Calu3 (cell line): ENCODE measurements around the gene UROC1. TPM values are rescaled to one million over a fixed set of nuclear protein-coding genes. Genes with fewer than 3 reads are reported as not detected.

Source experiments
- BruUV-seq: library from RNA; stranded (reverse); fragments of 400-500 nt; replicated peaks from 2 replicates; lab custom pipeline; 2021; lab: Mats Ljungman, UMichigan
- CTCF ChIA-PET: fragments of 300-600 bp; sonication (Branson Sonifier 250); formaldehyde crosslinking; loops from one replicate; lab custom pipeline; 2022; ENCODE audit warnings: antibody characterized with exemption; lab: Charles Lee
- DNase-seq: peaks from one replicate; pipeline ENCODE4 v3.0.0; 2022
- H3K27ac Mint-ChIP-seq: one replicate; pipeline ENCODE4 v1.8.0; 2022; ENCODE audit warnings: mixed read lengths; ENCODE audit not compliant: unreplicated experiment
- H3K27me3 Mint-ChIP-seq: one replicate; pipeline ENCODE4 v1.8.0; 2022; ENCODE audit warnings: mixed read lengths; ENCODE audit not compliant: unreplicated experiment
- H3K36me3 Mint-ChIP-seq: one replicate; pipeline ENCODE4 v1.8.0; 2022; ENCODE audit warnings: mild to moderate bottlenecking, moderate library complexity, mixed read lengths; ENCODE audit not compliant: insufficient read depth, unreplicated experiment
- H3K4me1 Mint-ChIP-seq: one replicate; pipeline ENCODE4 v1.8.0; 2022; ENCODE audit warnings: mild to moderate bottlenecking, low read depth, mixed read lengths; ENCODE audit not compliant: unreplicated experiment
- H3K4me3 Mint-ChIP-seq: one replicate; pipeline ENCODE4 v1.8.0; 2022; ENCODE audit warnings: mild to moderate bottlenecking, low read depth, moderate library complexity, mixed read lengths; ENCODE audit not compliant: unreplicated experiment
- H3K9me3 Mint-ChIP-seq: one replicate; pipeline ENCODE4 v1.8.0; 2022; ENCODE audit warnings: low read depth, mixed read lengths; ENCODE audit not compliant: unreplicated experiment
- CTCF ChIP-seq: fragments of 200-600 bp; IDR thresholded peaks from one replicate; pipeline ENCODE4 v1.8.0; 2022; ENCODE audit warnings: antibody characterized with exemption; ENCODE audit not compliant: unreplicated experiment
- intact Hi-C: fragments of 100-400 bp; cut with micrococcal nuclease; formaldehyde crosslinking; loops from one replicate; pipeline ENCODE4 v1.10.0; 2022; ENCODE audit not compliant: unreplicated experiment
- total RNA-seq: library from RNA; stranded (reverse); gene quantifications from 2 replicates; pipeline ENCODE4 v1.2.3, GENCODE V29; 2022

Gene UROC1
- total RNA-seq, 1 experiment from 2014 or later, result not detected

- no peak for DNase-seq
- H3K27ac Mint-ChIP-seq, result no peak overlapping the region
- H3K9me3 Mint-ChIP-seq, result no peaks in the 10 kb centered on the region
- CTCF ChIA-PET, result interaction anchor here (1.0 kb wide), 1 partner anchor 12 kb away, joined by 3 read pairs; no protein-coding TSS in a partner anchor
- no peaks in the 10 kb centered on the region for H3K27me3 Mint-ChIP-seq
- H3K36me3 Mint-ChIP-seq, result peaks cover 42% of the 10 kb centered on the region
- BruUV-seq, result no TSS peak
- H3K4me3 Mint-ChIP-seq, result no peak overlapping the region
- H3K4me1 Mint-ChIP-seq, result peaks cover 10% of the 10 kb centered on the region
- no peak for TF ChIP-seq CTCF
- intact Hi-C loops, result no loop called here
These were observed 69.3 kb downstream of the UROC1 start for GRCh38 chr3:126448136-126448892.

DNA sequence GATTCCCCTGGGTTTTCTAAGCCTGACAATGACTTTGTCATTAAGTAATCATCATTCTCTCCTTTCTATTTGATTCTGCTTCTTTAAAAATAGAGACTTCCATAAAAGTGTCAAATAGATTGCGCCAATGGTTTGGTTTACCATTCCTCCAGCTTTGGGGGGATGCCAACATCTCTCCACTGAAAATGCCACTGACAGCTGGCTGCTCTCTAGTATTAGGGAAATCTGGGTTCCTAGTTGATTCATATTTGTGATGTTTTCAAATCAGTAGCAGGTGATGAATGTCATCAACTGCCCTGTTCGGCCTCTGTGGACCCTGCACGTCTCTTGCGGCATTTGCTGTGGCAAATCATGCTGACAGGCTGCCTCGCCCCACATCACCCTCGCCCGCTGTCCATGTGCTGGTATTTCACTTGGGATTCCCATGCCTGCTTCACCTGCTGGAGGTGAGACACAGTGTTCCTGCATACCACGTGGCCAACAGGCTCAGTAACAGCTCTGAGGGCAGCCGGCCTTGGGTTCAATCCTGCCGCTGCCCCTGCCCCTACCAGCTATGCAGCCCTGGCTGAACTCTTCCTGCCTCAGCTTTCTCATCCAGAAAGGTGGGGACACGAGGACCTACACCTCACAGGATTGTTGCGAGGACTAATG is 70.0 kb downstream of the UROC1 start:
- CTCF ChIA-PET, result interaction anchor here (1.0 kb wide), 1 partner anchor 13 kb away, joined by 3 read pairs; no protein-coding TSS in a partner anchor
- Mint-ChIP-seq H3K36me3 (peaks cover 38% of the 10 kb centered on the region), H3K9me3 (no peaks in the 10 kb centered on the region), H3K27ac (no peak overlapping the region), H3K27me3 (no peaks in the 10 kb centered on the region), H3K4me1 (peaks cover 10% of the 10 kb centered on the region), H3K4me3 (no peak overlapping the region)
- BruUV-seq, result no TSS peak
- TF ChIP-seq CTCF, result no peak
- intact Hi-C loops, result no loop called here
- DNase-seq, result no peak

DNA sequence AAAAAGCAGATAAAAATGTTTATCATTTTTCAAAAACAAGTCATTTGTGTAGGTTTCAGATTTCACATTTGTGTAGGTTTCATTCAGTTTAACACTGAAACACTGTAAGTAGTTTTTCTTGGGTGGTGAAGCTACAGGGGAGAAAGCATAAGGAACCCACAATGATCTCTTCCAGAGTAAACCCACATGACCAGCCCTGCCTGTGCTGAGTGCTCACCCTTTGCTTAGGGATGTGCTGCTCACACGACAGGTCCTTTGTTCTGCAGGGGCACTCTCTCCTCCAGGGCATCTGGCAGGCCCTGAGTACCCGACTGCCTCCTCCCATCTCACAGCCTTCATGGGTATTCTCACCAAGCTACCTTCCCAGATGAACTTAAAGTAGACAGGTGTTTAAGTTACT is 70.8 kb downstream of the UROC1 start:
- peaks cover 10% of the 10 kb centered on the region for H3K4me1 Mint-ChIP-seq
- H3K27me3 Mint-ChIP-seq, result no peaks in the 10 kb centered on the region
- no peaks in the 10 kb centered on the region for H3K9me3 Mint-ChIP-seq
- DNase-seq, result no peak
- intact Hi-C loops, result no loop called here
- no peak for TF ChIP-seq CTCF
- no peak overlapping the region for H3K4me3 Mint-ChIP-seq
- CTCF ChIA-PET, result interaction anchor here (0.5 kb wide), 1 partner anchor 268 kb away, joined by 7 read pairs; no protein-coding TSS in a partner anchor
- no TSS peak for BruUV-seq
- no peak overlapping the region for H3K27ac Mint-ChIP-seq
- peaks cover 36% of the 10 kb centered on the region for H3K36me3 Mint-ChIP-seq

DNA sequence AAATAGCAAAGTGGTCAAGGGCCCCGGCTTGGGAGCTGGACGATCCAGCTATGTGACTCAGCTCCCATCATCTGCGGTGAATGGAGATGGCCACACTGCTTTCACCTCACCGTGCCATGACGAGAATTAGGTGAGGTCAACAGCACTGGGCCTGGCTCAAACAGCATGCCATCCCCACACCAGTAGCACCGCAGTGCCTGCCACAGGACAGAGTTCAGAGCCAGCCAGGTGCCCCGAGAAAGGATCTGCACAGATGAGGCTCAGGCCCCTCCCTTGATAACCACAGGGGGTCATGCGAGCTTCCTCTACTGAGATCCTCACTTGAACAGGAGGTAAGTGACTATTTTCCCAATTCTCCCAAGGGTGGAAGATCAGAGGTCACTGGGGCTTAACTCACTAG is 71.3 kb downstream of the UROC1 start:
- no peak for TF ChIP-seq CTCF
- no peaks in the 10 kb centered on the region for H3K27me3 Mint-ChIP-seq
- H3K27ac Mint-ChIP-seq, result no peak overlapping the region
- no peak for DNase-seq
- H3K9me3 Mint-ChIP-seq, result no peaks in the 10 kb centered on the region
- no peak overlapping the region for H3K4me3 Mint-ChIP-seq
- intact Hi-C loops, result no loop called here
- peaks cover 35% of the 10 kb centered on the region for H3K36me3 Mint-ChIP-seq
- H3K4me1 Mint-ChIP-seq, result peaks cover 10% of the 10 kb centered on the region
- BruUV-seq, result no TSS peak
- CTCF ChIA-PET, result no interaction called here
